Measurements from ENCODE around the gene FGF16.

DNA sequence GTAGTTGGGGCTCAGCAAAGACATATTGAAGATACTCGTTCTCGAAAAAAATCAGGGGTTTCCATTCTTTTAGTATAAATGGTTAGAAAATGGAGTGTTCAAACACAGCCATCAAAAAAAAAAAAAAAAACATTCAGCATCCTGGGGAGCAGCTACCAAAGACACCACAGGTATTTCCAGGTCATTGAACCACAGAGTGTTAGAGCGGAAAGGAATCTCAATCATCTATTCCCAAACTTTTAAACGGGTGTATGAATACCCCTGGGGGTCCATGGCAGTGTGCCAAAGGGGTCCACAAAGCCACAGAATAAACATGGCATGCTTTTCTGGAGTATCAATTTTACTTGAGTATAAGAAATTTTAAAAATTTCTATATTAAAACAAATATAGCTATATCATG, 6.9 kb upstream of the FGF16 start:
- TF ChIP-seq POLR2A (IDR thresholded peaks at IDR 0.05) (no peak), EP300 (IDR thresholded peaks at IDR 0.05) (no peak), POLR2AphosphoS5 (IDR thresholded peaks at IDR 0.05) (no peak)
- TF ChIP-seq, protein P1, sequence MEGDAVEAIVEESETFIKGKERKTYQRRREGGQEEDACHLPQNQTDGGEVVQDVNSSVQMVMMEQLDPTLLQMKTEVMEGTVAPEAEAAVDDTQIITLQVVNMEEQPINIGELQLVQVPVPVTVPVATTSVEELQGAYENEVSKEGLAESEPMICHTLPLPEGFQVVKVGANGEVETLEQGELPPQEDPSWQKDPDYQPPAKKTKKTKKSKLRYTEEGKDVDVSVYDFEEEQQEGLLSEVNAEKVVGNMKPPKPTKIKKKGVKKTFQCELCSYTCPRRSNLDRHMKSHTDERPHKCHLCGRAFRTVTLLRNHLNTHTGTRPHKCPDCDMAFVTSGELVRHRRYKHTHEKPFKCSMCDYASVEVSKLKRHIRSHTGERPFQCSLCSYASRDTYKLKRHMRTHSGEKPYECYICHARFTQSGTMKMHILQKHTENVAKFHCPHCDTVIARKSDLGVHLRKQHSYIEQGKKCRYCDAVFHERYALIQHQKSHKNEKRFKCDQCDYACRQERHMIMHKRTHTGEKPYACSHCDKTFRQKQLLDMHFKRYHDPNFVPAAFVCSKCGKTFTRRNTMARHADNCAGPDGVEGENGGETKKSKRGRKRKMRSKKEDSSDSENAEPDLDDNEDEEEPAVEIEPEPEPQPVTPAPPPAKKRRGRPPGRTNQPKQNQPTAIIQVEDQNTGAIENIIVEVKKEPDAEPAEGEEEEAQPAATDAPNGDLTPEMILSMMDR (IDR thresholded peaks at IDR 0.05) = no peak

Data from sigmoid colon (tissue), 4 donors.